HEK293T (cell line): Measurements from ENCODE around the gene ERC2.

Experiments used
- CTCF ChIA-PET: fragments of 350-600 bp; formaldehyde crosslinking; extraction: SDS; loops from one replicate; lab custom pipeline; 2021; ENCODE audit warnings: antibody characterized with exemption, inconsistent platforms; lab: Yijun Ruan, JAX
- POLR2A ChIA-PET: fragments of 350-600 bp; formaldehyde crosslinking; extraction: SDS; loops from one replicate; lab custom pipeline; 2020; ENCODE audit warnings: antibody characterized with exemption, inconsistent platforms; lab: Yijun Ruan, JAX
- DNase-seq: peaks from one replicate; pipeline ENCODE4 v3.0.0; 2012; ENCODE audit warnings: mixed read lengths; ENCODE audit errors: extremely low spot score
- ARNT ChIP-seq: fragments of 450-650 bp; IDR thresholded peaks from 2 replicates; pipeline ENCODE4 v1.6.1; 2017; ENCODE audit warnings: mild to moderate bottlenecking
- BHLHE40 ChIP-seq: fragments of 450-650 bp; IDR thresholded peaks from 2 replicates; pipeline ENCODE4 v1.6.1; 2016; ENCODE audit warnings: mild to moderate bottlenecking, moderate library complexity, borderline replicate concordance
- CTBP1 ChIP-seq: fragments of 450-650 bp; IDR thresholded peaks from 2 replicates; pipeline ENCODE4 v1.6.1; 2016; ENCODE audit warnings: borderline replicate concordance
- ELF4 ChIP-seq: fragments of 450-650 bp; IDR thresholded peaks from 2 replicates; pipeline ENCODE4 v1.6.1; 2017; ENCODE audit warnings: antibody characterized with exemption
- FOXA1 ChIP-seq: fragments of 450-650 bp; IDR thresholded peaks from 2 replicates; pipeline ENCODE4 v1.6.1; 2016; ENCODE audit warnings: mild to moderate bottlenecking
- FOXK2 ChIP-seq: fragments of 450-650 bp; IDR thresholded peaks from 2 replicates; pipeline ENCODE4 v1.6.1; 2016; ENCODE audit warnings: mild to moderate bottlenecking
- FOXM1 ChIP-seq: fragments of 450-650 bp; IDR thresholded peaks from 2 replicates; pipeline ENCODE4 v1.6.1; 2017; ENCODE audit warnings: mild to moderate bottlenecking, borderline replicate concordance
- HDGF ChIP-seq: fragments of 450-650 bp; IDR thresholded peaks from 2 replicates; pipeline ENCODE4 v1.6.1; 2017; ENCODE audit warnings: antibody characterized with exemption, borderline replicate concordance
- L3MBTL2 ChIP-seq: fragments of 450-650 bp; conservative IDR thresholded peaks from 2 replicates; pipeline ENCODE4 v1.6.1; 2016; ENCODE audit warnings: mild to moderate bottlenecking
- LEF1 ChIP-seq: fragments of 450-650 bp; IDR thresholded peaks from 2 replicates; pipeline ENCODE4 v1.6.1; 2017; ENCODE audit warnings: mild to moderate bottlenecking, borderline replicate concordance
- NFRKB ChIP-seq: fragments of 450-650 bp; IDR thresholded peaks from 2 replicates; pipeline ENCODE4 v1.6.1; 2016; ENCODE audit warnings: mild to moderate bottlenecking, moderate library complexity
- SP1 ChIP-seq: fragments of 450-650 bp; IDR thresholded peaks from 2 replicates; pipeline ENCODE4 v1.6.1; 2017
- SUZ12 ChIP-seq: fragments of 450-650 bp; IDR thresholded peaks from 2 replicates; pipeline ENCODE4 v1.6.1; 2016; ENCODE audit warnings: mild to moderate bottlenecking
- TARDBP ChIP-seq: fragments of 450-650 bp; IDR thresholded peaks from 2 replicates; pipeline ENCODE4 v1.6.1; 2016
- ZNF384 ChIP-seq: fragments of 450-650 bp; IDR thresholded peaks from 2 replicates; pipeline ENCODE4 v1.6.1; 2016
- TF ChIP-seq, protein P1 (sequence below): fragments of 450-650 bp; IDR thresholded peaks from 2 replicates; pipeline ENCODE4 v1.6.1; 2016

The ERC2 gene

GRCh38 chr3:56453011-56453410 lies 15.3 kb downstream of the ERC2 start:
- TF ChIP-seq CTBP1 (no peak), FOXK2 (no peak), ELF4 (no peak), HDGF (no peak), SP1 (no peak), ARNT (no peak), L3MBTL2 (no peak), FOXM1 (no peak), ZNF384 (no peak), BHLHE40 (no peak), LEF1 (no peak), FOXA1 (no peak), SUZ12 (no peak)
- TF ChIP-seq, protein P1, sequence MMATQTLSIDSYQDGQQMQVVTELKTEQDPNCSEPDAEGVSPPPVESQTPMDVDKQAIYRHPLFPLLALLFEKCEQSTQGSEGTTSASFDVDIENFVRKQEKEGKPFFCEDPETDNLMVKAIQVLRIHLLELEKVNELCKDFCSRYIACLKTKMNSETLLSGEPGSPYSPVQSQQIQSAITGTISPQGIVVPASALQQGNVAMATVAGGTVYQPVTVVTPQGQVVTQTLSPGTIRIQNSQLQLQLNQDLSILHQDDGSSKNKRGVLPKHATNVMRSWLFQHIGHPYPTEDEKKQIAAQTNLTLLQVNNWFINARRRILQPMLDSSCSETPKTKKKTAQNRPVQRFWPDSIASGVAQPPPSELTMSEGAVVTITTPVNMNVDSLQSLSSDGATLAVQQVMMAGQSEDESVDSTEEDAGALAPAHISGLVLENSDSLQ = no peak
- no peak for DNase-seq
- ChIA-PET CTCF (no interaction called here), POLR2A (no interaction called here)

- no peak for DNase-seq
- TF ChIP-seq ELF4 (no peak), NFRKB (no peak), ARNT (no peak), ZNF384 (no peak), HDGF (no peak), LEF1 (no peak), CTBP1 (no peak)
- ChIA-PET POLR2A (no interaction called here), CTCF (no interaction called here)
Measured at GRCh38 chr3:56452085-56452484, 16.2 kb downstream of the ERC2 start.

DNA sequence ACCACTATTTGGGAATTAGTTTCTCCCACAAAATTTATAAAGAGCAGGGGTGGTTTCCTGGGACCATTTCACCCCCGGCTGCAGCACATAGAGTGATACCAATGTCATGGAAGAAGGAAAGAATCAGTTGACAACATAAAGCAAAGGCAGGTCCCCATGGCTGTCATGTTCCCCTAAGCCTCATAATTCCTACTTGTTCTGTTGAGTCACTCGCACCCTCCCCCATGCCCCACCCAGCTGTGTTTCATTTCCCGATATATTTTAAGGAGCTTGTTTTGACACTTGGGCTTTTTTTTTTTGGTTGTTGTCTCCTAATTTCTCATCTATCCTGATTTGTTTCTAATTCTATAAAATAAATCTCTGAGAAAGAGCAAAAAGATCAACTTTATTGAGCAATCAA lies 24.9 kb downstream of the ERC2 start:
- ChIA-PET CTCF (interaction anchor here (0.6 kb wide), 1 partner anchor 100 kb away, joined by 4 read pairs; no protein-coding TSS in a partner anchor), POLR2A (no interaction called here)
- DNase-seq = no peak
- TF ChIP-seq L3MBTL2 (no peak), FOXK2 (no peak), NFRKB (no peak), TARDBP (no peak), FOXM1 (no peak), ELF4 (no peak), ARNT (no peak), ZNF384 (no peak), FOXA1 (no peak), CTBP1 (no peak), SUZ12 (no peak), BHLHE40 (no peak), SP1 (no peak), HDGF (no peak)
- TF ChIP-seq, protein P1 = no peak

DNA sequence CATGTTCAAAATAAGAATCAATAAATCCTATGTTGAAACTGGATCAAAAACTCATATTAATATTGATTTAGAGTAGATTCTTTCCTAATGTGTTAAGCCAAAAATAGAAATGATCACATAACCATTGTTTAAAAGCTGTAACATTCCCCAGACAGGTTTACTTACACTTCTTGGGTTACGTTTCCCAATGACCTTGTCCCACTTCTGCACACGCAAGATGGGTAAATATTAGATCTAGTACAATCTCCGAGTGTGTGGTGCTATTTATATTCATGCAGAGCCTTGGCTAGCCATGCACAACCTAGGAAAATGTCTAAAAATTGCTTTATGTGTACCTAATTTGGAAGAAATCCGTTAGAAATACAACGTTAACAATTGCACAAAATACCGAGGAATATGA lies 39.6 kb downstream of the ERC2 start:
- no peak for TF ChIP-seq NFRKB
- ChIA-PET CTCF (no interaction called here), POLR2A (no interaction called here)

DNA sequence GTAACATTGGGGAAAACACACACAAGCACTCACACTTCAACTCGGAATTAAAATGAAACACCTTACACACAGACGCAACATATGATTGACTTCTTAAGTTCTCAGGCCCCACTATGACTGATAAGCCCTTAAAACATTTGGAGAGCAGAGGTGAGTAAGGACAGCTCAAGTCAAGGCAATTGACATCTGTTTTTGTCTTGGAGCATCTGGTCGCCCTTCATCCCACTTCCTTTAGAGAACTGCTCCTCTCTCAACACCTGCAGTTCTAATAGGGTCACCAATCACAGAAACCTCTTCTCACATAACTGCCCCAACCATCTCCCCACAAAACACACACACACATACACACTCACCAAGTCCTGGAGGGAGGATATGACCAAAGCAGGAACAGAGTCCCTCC lies 43.4 kb downstream of the ERC2 start:
- CTCF ChIA-PET = no interaction called here
- TF ChIP-seq FOXK2 (no peak), ARNT (no peak), FOXA1 (no peak), BHLHE40 (no peak), SP1 (no peak), SUZ12 (no peak), TARDBP (no peak), FOXM1 (no peak), LEF1 (no peak), CTBP1 (no peak), ZNF384 (no peak), HDGF (no peak), L3MBTL2 (no peak), NFRKB (no peak)
- TF ChIP-seq, protein P1 = no peak
- POLR2A ChIA-PET = no interaction called here
- DNase-seq = no peak

More for the DNA sequence above, 39.6 kb downstream of the ERC2 start:
- DNase-seq = no peak

GRCh38 chr3:56424336-56424735 lies 43.9 kb downstream of the ERC2 start:
- CTCF ChIA-PET = no interaction called here
- TF ChIP-seq SP1 (no peak), FOXK2 (no peak), FOXM1 (no peak), FOXA1 (no peak)
- POLR2A ChIA-PET = interaction anchor here (1.2 kb wide), 1 partner anchor 9 kb away, joined by 3 read pairs; no protein-coding TSS in a partner anchor
- no peak for DNase-seq

GRCh38 chr3:56423661-56424099 lies 44.6 kb downstream of the ERC2 start:
- CTCF ChIA-PET = interaction anchor here (1.3 kb wide), 1 partner anchor 77 kb away, joined by 5 read pairs; no protein-coding TSS in a partner anchor
- TF ChIP-seq, protein P1 = no peak
- TF ChIP-seq FOXM1 (no peak), CTBP1 (no peak), SUZ12 (no peak), HDGF (no peak), NFRKB (no peak), BHLHE40 (no peak), L3MBTL2 (no peak), LEF1 (no peak), SP1 (no peak), ELF4 (no peak), ARNT (no peak), ZNF384 (no peak), TARDBP (no peak), FOXA1 (no peak), FOXK2 (no peak)
- POLR2A ChIA-PET = interaction anchor here (1.2 kb wide), 1 partner anchor 9 kb away, joined by 3 read pairs; no protein-coding TSS in a partner anchor
- no peak for DNase-seq
